HepG2 (cell line): ENCODE measurements around the gene NRN1L. TPM values are rescaled to one million over a fixed set of nuclear protein-coding genes. Genes with fewer than 3 reads are reported as not detected.

Experiments
- ATAC-seq: fragments of 200-7000 bp; cut with Tn5 transposase; 3 replicates; pipeline ENCODE4 v1.9.1; 2020; ENCODE audit warnings: mild to moderate bottlenecking, moderate library complexity
- BruUV-seq: library from RNA; stranded (reverse); fragments of 400-500 nt; replicated peaks from 2 replicates; lab custom pipeline; 2021; lab: Mats Ljungman, UMichigan
- CTCF ChIA-PET: fragments of 300-600 bp; formaldehyde crosslinking; extraction: SDS; loops from one replicate; lab custom pipeline; 2021; ENCODE audit warnings: low total read pairs, inconsistent platforms, low intra/inter-chr PET ratio; lab: Yijun Ruan, JAX
- POLR2A ChIA-PET: fragments of 350-600 bp; sonication (Branson Sonifier 250); formaldehyde crosslinking; loops from one replicate; lab custom pipeline; 2020; ENCODE audit warnings: antibody characterized with exemption, inconsistent platforms; lab: Yijun Ruan, JAX
- DNase-seq: peaks from one replicate; pipeline ENCODE4 v3.0.0-alpha.2; 2015; ENCODE audit warnings: low spot score
- FAIRE-seq: peaks from 3 replicates; lab custom pipeline; 2011; peaks lifted over from hg19 to GRCh38; lab: Jason Lieb, UNC
- H2AFZ ChIP-seq: one replicate; pipeline ENCODE4 v1.6.1; 2011; ENCODE audit warnings: low read length, inconsistent platforms
- H3K27ac ChIP-seq: fragments of 300-600 bp; 3 replicates; pipeline ENCODE4 v1.8.0; 2011; ENCODE audit warnings: mixed run types, mild to moderate bottlenecking, mixed read lengths, low read length, inconsistent platforms; ENCODE audit not compliant: insufficient read depth; ENCODE audit errors: extremely low read length
- H3K27me3 ChIP-seq, 2 experiments: fragments of 200-600 bp in 1 of 2; 2 replicates in 1 of 2; 3 replicates in 1 of 2; pipeline versions ENCODE4 v1.6.0 to v1.8.0; 2011; ENCODE audit warnings: low read length in 2 of 2, mild to moderate bottlenecking in 2 of 2, moderate library complexity in 2 of 2, inconsistent platforms in 1 of 2; ENCODE audit not compliant: insufficient read depth in 2 of 2, control insufficient read depth in 1 of 2
- H3K36me3 ChIP-seq, 2 experiments: fragments of 200-600 bp in 1 of 2; replicated peaks in 1 of 2; 2 replicates in 1 of 2; 3 replicates in 1 of 2; pipeline versions ENCODE4 v1.5.1 to v1.8.0; 2011; ENCODE audit warnings: low read length in 2 of 2, inconsistent platforms in 1 of 2; ENCODE audit not compliant: insufficient read depth in 2 of 2, control insufficient read depth in 1 of 2
- H3K4me1 ChIP-seq: 2 replicates; pipeline ENCODE4 v1.5.1; 2012; ENCODE audit warnings: low read length, inconsistent platforms; ENCODE audit not compliant: insufficient read depth
- H3K4me2 ChIP-seq: 2 replicates; pipeline ENCODE4 v1.6.0; 2011; ENCODE audit warnings: low read depth, low read length, inconsistent platforms
- H3K4me3 ChIP-seq, 3 experiments: fragments of 200-600 bp in 1 of 3; sonication (generic), shearing (Covaris generic) in 1 of 3; replicated peaks in 1 of 3; 2 replicates each; pipeline ENCODE4 v1.5.1; 2011 to 2016; ENCODE audit warnings: low read length in 3 of 3, inconsistent platforms in 2 of 3, low read depth in 2 of 3, mild to moderate bottlenecking in 2 of 3, control low read depth in 1 of 3, mixed read lengths in 1 of 3; ENCODE audit not compliant: insufficient read depth in 1 of 3
- H3K79me2 ChIP-seq: one replicate; pipeline ENCODE4 v1.6.1; 2011; ENCODE audit warnings: low read length, inconsistent platforms; ENCODE audit not compliant: insufficient read depth
- H3K9ac ChIP-seq: 2 replicates; pipeline ENCODE4 v1.6.0; 2011; ENCODE audit warnings: mild to moderate bottlenecking, low read depth, low read length, inconsistent platforms; ENCODE audit not compliant: insufficient read depth
- H3K9me3 ChIP-seq: 2 replicates; pipeline ENCODE4 v1.5.1; 2012; ENCODE audit warnings: mild to moderate bottlenecking, low read length
- H4K20me1 ChIP-seq: 2 replicates; pipeline ENCODE4 v1.6.0; 2011; ENCODE audit warnings: inconsistent platforms, mild to moderate bottlenecking, low read length, moderate library complexity; ENCODE audit not compliant: insufficient read depth
- AGO2 ChIP-seq: fragments of 200-400 bp; formaldehyde crosslinking; optimal IDR thresholded peaks from 2 replicates; pipeline ENCODE3; 2017; ENCODE audit warnings: mild to moderate bottlenecking, low read depth, low read length, moderate library complexity
- ARHGAP35 ChIP-seq: sonication (generic); formaldehyde crosslinking; IDR thresholded peaks from 2 replicates; pipeline ENCODE4 v1.9.0; 2022; ENCODE audit warnings: mild to moderate bottlenecking, inconsistent platforms, moderate library complexity, missing genetic modification reagents, borderline replicate concordance
- CHCHD3 ChIP-seq: sonication (generic); formaldehyde crosslinking; IDR thresholded peaks from 2 replicates; pipeline ENCODE4 v1.8.0; 2022; ENCODE audit warnings: mild to moderate bottlenecking, missing genetic modification reagents, moderate library complexity
- GPBP1L1 ChIP-seq: sonication (generic); formaldehyde crosslinking; IDR thresholded peaks from 2 replicates; pipeline ENCODE4 v1.5.0; 2020; ENCODE audit warnings: mild to moderate bottlenecking, missing genetic modification reagents
- HNRNPK ChIP-seq: fragments of 200-400 bp; formaldehyde crosslinking; IDR thresholded peaks from 2 replicates; pipeline ENCODE4 v1.6.1; 2018; ENCODE audit warnings: low read length, low read depth, moderate library complexity, mild to moderate bottlenecking; ENCODE audit not compliant: poor library complexity, severe bottlenecking
- HOXA3 ChIP-seq: sonication (generic); formaldehyde crosslinking; IDR thresholded peaks from 2 replicates; pipeline ENCODE4 v1.5.0; 2020; ENCODE audit warnings: missing genetic modification reagents
- KLF15 ChIP-seq: sonication (generic); formaldehyde crosslinking; IDR thresholded peaks from 2 replicates; pipeline ENCODE4 v1.8.1; 2023; ENCODE audit warnings: borderline replicate concordance, mild to moderate bottlenecking, inconsistent platforms, missing genetic modification reagents, mixed read lengths
- KLF16 ChIP-seq, 2 experiments: sonication (generic) in 1 of 2; formaldehyde crosslinking in 1 of 2; IDR thresholded peaks; 2 replicates each; pipeline versions ENCODE4 v1.6.1 to v1.8.0; 2016 to 2023; ENCODE audit warnings: missing genetic modification reagents in 2 of 2, missing compliant biosample characterization in 1 of 2
- MIXL1 ChIP-seq: IDR thresholded peaks from 2 replicates; pipeline ENCODE4 v1.6.1; 2016
- MLLT10 ChIP-seq: sonication (generic); formaldehyde crosslinking; IDR thresholded peaks from 2 replicates; pipeline ENCODE4 v1.4.0; 2020; ENCODE audit warnings: missing genetic modification reagents
- MTA1 ChIP-seq: sonication (generic); formaldehyde crosslinking; IDR thresholded peaks from 2 replicates; pipeline ENCODE4 v1.4.0; 2020; ENCODE audit warnings: missing genetic modification reagents, mild to moderate bottlenecking, borderline replicate concordance
- PCBP2 ChIP-seq: fragments of 200-400 bp; formaldehyde crosslinking; optimal IDR thresholded peaks from 2 replicates; pipeline ENCODE3; 2018; ENCODE audit warnings: low read length, low read depth; ENCODE audit not compliant: poor library complexity, severe bottlenecking
- PHF5A ChIP-seq: IDR thresholded peaks from one replicate; pipeline ENCODE4 v1.6.1; 2018; ENCODE audit warnings: low read depth, missing genetic modification reagents; ENCODE audit not compliant: unreplicated experiment
- RFX5 ChIP-seq: IDR thresholded peaks from 2 replicates; pipeline ENCODE4 v1.6.1; 2011; ENCODE audit warnings: low read depth, low read length, improper control_type of control experiment
- SAP130 ChIP-seq: IDR thresholded peaks from 2 replicates; pipeline ENCODE4 v1.6.1; 2016; ENCODE audit warnings: low read depth
- SIN3A ChIP-seq: IDR thresholded peaks from 2 replicates; pipeline ENCODE4 v1.6.1; 2011; ENCODE audit warnings: low read depth, mild to moderate bottlenecking, control low read depth, low read length, borderline replicate concordance
- ZC3H4 ChIP-seq: sonication (generic); formaldehyde crosslinking; IDR thresholded peaks from 2 replicates; pipeline ENCODE4 v1.4.0; 2020; ENCODE audit warnings: missing genetic modification reagents, borderline replicate concordance
- ZFP36L2 ChIP-seq: sonication (generic); formaldehyde crosslinking; IDR thresholded peaks from 2 replicates; pipeline ENCODE4 v1.4.0; 2020; ENCODE audit warnings: missing genetic modification reagents
- ZNF136 ChIP-seq: sonication (generic); formaldehyde crosslinking; IDR thresholded peaks from 2 replicates; pipeline ENCODE4 v1.8.1; 2022; ENCODE audit warnings: low read depth, mild to moderate bottlenecking, moderate library complexity, missing genetic modification reagents
- ZNF672 ChIP-seq: sonication (generic); formaldehyde crosslinking; IDR thresholded peaks from 2 replicates; pipeline ENCODE4 v1.8.1; 2022; ENCODE audit warnings: missing genetic modification reagents
- WGBS: methylation state at CpG from one replicate; pipeline ENCODE4 v1.1.6; 2017; ENCODE audit warnings: low lambda C conversion rate; 5-methylcytosine and 5-hydroxymethylcytosine counted together
- in situ Hi-C: cut with HindIII; loops from 2 replicates; pipeline ENCODE4 v1.10.0; 2017; ENCODE audit warnings: low pct_unique_long_range_greater_than_20kb; ENCODE audit not compliant: extremely low pct_ligation_motif_present
- intact Hi-C: fragments of 100-400 bp; cut with micrococcal nuclease; formaldehyde crosslinking; loops from one replicate; pipeline ENCODE4 v1.10.0; 2022; ENCODE audit not compliant: unreplicated experiment
- polyA plus RNA-seq, 8 experiments: library from polyadenylated mRNA; depleted of rRNA in 3 of 8; stranded (reverse) in 7 of 8; unstranded in 1 of 8; fragments of >200 nt; fragmentation: Illumina TruSeq in 4 of 8; extraction: Trizol in 4 of 8; gene quantifications; 2 replicates each; pipeline versions ENCODE4 v1.2.1 to v1.2.3, GENCODE V29; 2011 to 2016; ENCODE audit warnings: low read depth in 4 of 8, missing spikeins in 1 of 8, mixed read lengths in 1 of 8; ENCODE audit not compliant: insufficient read depth in 1 of 8
- total RNA-seq, 5 experiments: library from RNA; depleted of rRNA; stranded (reverse); fragments of >200 nt; fragmentation: Illumina TruSeq; extraction: Trizol; gene quantifications; 2 replicates each; pipeline ENCODE4 v1.2.3, GENCODE V29; 2016; ENCODE audit warnings: low read depth in 1 of 5
- TF ChIP-seq, protein P1 (sequence below): sonication (generic); IDR thresholded peaks from 2 replicates; pipeline ENCODE4 v1.6.1; 2016; ENCODE audit warnings: low read depth, borderline replicate concordance
- TF ChIP-seq, protein P2 (sequence below): sonication (generic); formaldehyde crosslinking; IDR thresholded peaks from 2 replicates; pipeline ENCODE4 v1.8.1; 2023; ENCODE audit warnings: mild to moderate bottlenecking, inconsistent platforms, moderate library complexity, missing genetic modification reagents, borderline replicate concordance

NRN1L gene
- total and polyA plus RNA-seq, 2 of the 13 experiments (the other 11 are each of a cell fraction or from before 2014, with no cell fraction given): 0.53 to 1.2 TPM

DNA sequence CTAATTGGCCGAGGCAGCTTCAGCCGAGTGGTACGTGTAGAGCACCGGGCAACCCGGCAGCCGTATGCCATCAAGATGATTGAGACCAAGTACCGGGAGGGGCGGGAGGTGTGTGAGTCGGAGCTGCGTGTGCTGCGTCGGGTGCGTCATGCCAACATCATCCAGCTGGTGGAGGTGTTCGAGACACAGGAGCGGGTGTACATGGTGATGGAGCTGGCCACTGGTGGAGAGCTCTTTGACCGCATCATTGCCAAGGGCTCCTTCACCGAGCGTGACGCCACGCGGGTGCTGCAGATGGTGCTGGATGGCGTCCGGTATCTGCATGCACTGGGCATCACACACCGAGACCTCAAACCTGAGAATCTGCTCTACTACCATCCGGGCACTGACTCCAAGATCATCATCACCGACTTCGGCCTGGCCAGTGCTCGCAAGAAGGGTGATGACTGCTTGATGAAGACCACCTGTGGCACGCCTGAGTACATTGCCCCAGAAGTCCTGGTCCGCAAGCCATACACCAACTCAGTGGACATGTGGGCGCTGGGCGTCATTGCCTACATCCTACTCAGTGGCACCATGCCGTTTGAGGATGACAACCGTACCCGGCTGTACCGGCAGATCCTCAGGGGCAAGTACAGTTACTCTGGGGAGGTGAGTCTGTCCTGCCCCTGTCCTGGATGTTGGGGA lies 24.5 kb downstream of the NRN1L start:
- H3K36me3 ChIP-seq: peaks cover 10 to 29% of the 10 kb centered on the region in 2 experiments
- POLR2A ChIA-PET: interaction anchor here (0.6 kb wide), 1 partner anchor 93 kb away, joined by 3 read pairs; no protein-coding TSS in a partner anchor
- H3K9ac ChIP-seq: no peak overlapping the region
- no peaks in the 10 kb centered on the region for H3K27me3 ChIP-seq
- FAIRE-seq (no peak), DNase-seq (no peak), ATAC-seq (no peak; the same call in 2 of the 3 replicates)
- no peak overlapping the region for H3K4me2 ChIP-seq
- in situ Hi-C loops (no loop called here), intact Hi-C loops (no loop called here)
- H4K20me1 ChIP-seq: no peaks in the 10 kb centered on the region; the same call in 1 of the 2 replicates
- no peak overlapping the region for H3K27ac ChIP-seq
- no peaks in the 10 kb centered on the region for H3K9me3 ChIP-seq
- no peaks in the 10 kb centered on the region for H3K79me2 ChIP-seq
- no peak overlapping the region for H2AFZ ChIP-seq
- no peak overlapping the region for H3K4me3 ChIP-seq
- BruUV-seq: TSS peak; percentile 44
- CTCF ChIA-PET: no interaction called here
- H3K4me1 ChIP-seq: peaks cover 13% of the 10 kb centered on the region
- WGBS: 98% methylated on average over 21 of the region's 36 CpGs
- TF ChIP-seq, protein P1, sequence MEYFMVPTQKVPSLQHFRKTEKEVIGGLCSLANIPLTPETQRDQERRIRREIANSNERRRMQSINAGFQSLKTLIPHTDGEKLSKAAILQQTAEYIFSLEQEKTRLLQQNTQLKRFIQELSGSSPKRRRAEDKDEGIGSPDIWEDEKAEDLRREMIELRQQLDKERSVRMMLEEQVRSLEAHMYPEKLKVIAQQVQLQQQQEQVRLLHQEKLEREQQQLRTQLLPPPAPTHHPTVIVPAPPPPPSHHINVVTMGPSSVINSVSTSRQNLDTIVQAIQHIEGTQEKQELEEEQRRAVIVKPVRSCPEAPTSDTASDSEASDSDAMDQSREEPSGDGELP: no peak
- TF ChIP-seq ARHGAP35 (CRISPR knock-in tag) (no peak), SAP130 (CRISPR knock-in tag) (no peak), MTA1 (CRISPR knock-in tag) (peak; percentile 46; the same call in 1 of the 2 replicates), PCBP2 (no peak), SIN3A (no peak), ZNF136 (no peak), ZNF672 (0 out of 2 replicates have a peak, but pooled peaks have one; percentile 23), HOXA3 (0 out of 2 replicates have a peak, but pooled peaks have one; percentile 8), KLF15 (CRISPR knock-in tag) (no peak), HNRNPK (no peak), ZFP36L2 (CRISPR knock-in tag) (no peak), KLF16 (CRISPR knock-in tag; IDR thresholded peaks at IDR 0.05) (no peak), ZC3H4 (no peak), MIXL1 (CRISPR knock-in tag) (no peak), AGO2 (peak; percentile 59), PHF5A (CRISPR knock-in tag) (no peak), GPBP1L1 (CRISPR knock-in tag) (no peak), CHCHD3 (CRISPR knock-in tag) (peak; percentile 38; the same call in 1 of the 2 replicates), MLLT10 (no peak), RFX5 (no peak)
- TF ChIP-seq, protein P2, sequence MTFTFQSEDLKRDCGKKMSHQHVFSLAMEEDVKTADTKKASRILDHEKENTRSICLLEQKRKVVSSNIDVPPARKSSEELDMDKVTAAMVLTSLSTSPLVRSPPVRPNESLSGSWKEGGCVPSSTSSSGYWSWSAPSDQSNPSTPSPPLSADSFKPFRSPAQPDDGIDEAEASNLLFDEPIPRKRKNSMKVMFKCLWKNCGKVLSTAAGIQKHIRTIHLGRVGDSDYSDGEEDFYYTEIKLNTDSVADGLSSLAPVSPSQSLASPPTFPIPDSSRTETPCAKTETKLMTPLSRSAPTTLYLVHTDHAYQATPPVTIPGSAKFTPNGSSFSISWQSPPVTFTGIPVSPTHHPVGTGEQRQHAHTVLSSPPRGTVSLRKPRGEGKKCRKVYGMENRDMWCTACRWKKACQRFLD: no peak; the same call in 1 of the 2 replicates
